Right lobe of liver (tissue), 4 donors: ENCODE data around the gene MYO1B.

Experiments used
- CTCF ChIP-seq, 4 donors: fragments of 200-600 bp in 3 of 4; fragments of 450-650 bp in 1 of 4; IDR thresholded peaks; one replicate each; pipeline versions ENCODE4 v1.5.1 to v1.8.0; 2016 to 2022; ENCODE audit warnings: antibody characterized with exemption in 4 of 4, mild to moderate bottlenecking in 2 of 4
- POLR2A ChIP-seq: fragments of 450-650 bp; IDR thresholded peaks from one replicate; pipeline ENCODE4 v1.6.1; 2017; ENCODE audit warnings: antibody characterized with exemption, mild to moderate bottlenecking
- donor health status: DM: no; HTN: no; CAD: no.
- donor health status: DM: no; HTN: no; CAD: no.
- donor health status: DM: no; HTN: yes; CAD: no.

- TF ChIP-seq CTCF (IDR thresholded peaks at IDR 0.05) (no peak), POLR2A (no peak)
Measured at GRCh38 chr2:191411472-191411871, 166.3 kb downstream of the MYO1B start.
